Measurements from ENCODE around the gene IQSEC2. TPM values are rescaled to one million over a fixed set of nuclear protein-coding genes. Genes with fewer than 3 reads are reported as not detected.

IQSEC2 gene
- polyA plus RNA-seq, 2 donors = 7.6 to 11.6 TPM

Other genes starting within 250 kb of the IQSEC2 start
- gene GPR173, start 232.8 kb downstream of the IQSEC2 start, polyA plus RNA-seq = under 1 TPM; 0.18 to 0.22 TPM
- 10 to 100 TPM; 20.0 to 29.3 TPM for gene TSPYL2, start 199.2 kb downstream of the IQSEC2 start, polyA plus RNA-seq
- 1 to 10 TPM; 2.4 to 9.9 TPM for gene KANTR, start 187.4 kb downstream of the IQSEC2 start, polyA plus RNA-seq
- 10 to 100 TPM; 37.1 to 42.6 TPM for gene KDM5C, start 56.4 kb downstream of the IQSEC2 start, polyA plus RNA-seq
- 10 to 100 TPM in 1 of 2 donors, 1 to 10 TPM in 1; 9.0 to 13.1 TPM for gene SMC1A, start 141.1 kb upstream of the IQSEC2 start, polyA plus RNA-seq
- gene RIBC1, start 141.3 kb upstream of the IQSEC2 start, polyA plus RNA-seq = under 1 TPM; 0.64 to 0.77 TPM
- gene HSD17B10, start 152.8 kb upstream of the IQSEC2 start, polyA plus RNA-seq = 100 to 1,000 TPM in 1 of 2 donors, 10 to 100 TPM in 1; 55.6 to 151 TPM